ENCODE measurements around the gene MEGF8.

MEGF8 gene

GRCh38 chr19:42360787-42361544, 35.5 kb downstream of the MEGF8 start:
- DNase-seq, result no peak

- no peak for DNase-seq
Observed at GRCh38 chr19:42361545-42361910, 36.1 kb downstream of the MEGF8 start.

- no peak for DNase-seq
Observed at GRCh38 chr19:42362342-42362741, 36.9 kb downstream of the MEGF8 start.

GRCh38 chr19:42362891-42363440, 37.5 kb downstream of the MEGF8 start:
- DNase-seq, result no peak

- no peak for DNase-seq
Observed at GRCh38 chr19:42363614-42364346, 38.3 kb downstream of the MEGF8 start.

- DNase-seq, result no peak
Observed at GRCh38 chr19:42366673-42367072, 41.2 kb downstream of the MEGF8 start.

- DNase-seq, result no peak
Observed at GRCh38 chr19:42367929-42368328, 42.5 kb downstream of the MEGF8 start.

GRCh38 chr19:42368360-42368759, 42.9 kb downstream of the MEGF8 start:
- DNase-seq, result no peak

GRCh38 chr19:42368765-42369164, 43.3 kb downstream of the MEGF8 start:
- DNase-seq, result no peak

GRCh38 chr19:42369433-42370067, 44.1 kb downstream of the MEGF8 start:
- no peak for DNase-seq

- no peak for DNase-seq
Observed at GRCh38 chr19:42370068-42370520, 44.7 kb downstream of the MEGF8 start.

- no peak for DNase-seq
Observed at GRCh38 chr19:42370626-42371175, 45.3 kb downstream of the MEGF8 start.

- DNase-seq, result no peak
Observed at GRCh38 chr19:42374826-42375376, 49.5 kb downstream of the MEGF8 start.

GRCh38 chr19:42375415-42376176, 50.2 kb downstream of the MEGF8 start:
- no peak for DNase-seq

GRCh38 chr19:42376177-42376555, 50.7 kb downstream of the MEGF8 start:
- DNase-seq, result no peak

GRCh38 chr19:42378225-42379215, 53.1 kb downstream of the MEGF8 start:
- no peak for DNase-seq

- DNase-seq, result no peak
Observed at GRCh38 chr19:42380155-42380554, 54.7 kb downstream of the MEGF8 start.

GRCh38 chr19:42386974-42387707, 61.7 kb downstream of the MEGF8 start:
- peak; percentile 82 for DNase-seq

GRCh38 chr19:42388851-42389489, 63.5 kb downstream of the MEGF8 start:
- DNase-seq, result no peak

GRCh38 chr19:42389899-42390298, 64.5 kb downstream of the MEGF8 start, which contains the start of gene CNFN:
CNFN (minus strand) TSS chr19:42390297; CDS start chr19:42389037, 1,260 bp downstream.
- no peak for DNase-seq
